Measurements from ENCODE around the gene STK35.

STK35 gene

DNA sequence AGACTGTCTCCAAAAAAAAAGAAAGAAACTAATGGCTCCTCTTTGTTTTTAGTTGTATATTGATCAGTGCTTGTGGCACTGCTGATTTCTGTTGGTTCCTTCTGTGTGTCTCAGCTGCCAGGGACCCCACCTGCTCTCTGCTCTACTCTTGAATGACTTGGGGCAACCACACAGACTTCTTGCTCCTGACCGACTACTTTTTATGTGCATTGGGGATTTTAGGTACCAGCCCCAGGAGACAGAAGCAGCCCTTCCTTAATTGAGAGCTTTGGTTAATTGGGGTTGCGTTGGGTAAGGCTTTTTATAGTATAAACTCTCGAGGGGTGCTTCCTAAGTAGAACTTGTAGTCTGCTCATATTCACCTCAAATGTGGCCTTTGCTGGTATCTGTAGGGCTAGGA, 6.9 kb downstream of the STK35 start:
- no peak for DNase-seq (ENCODE audit: low read depth)

DNA sequence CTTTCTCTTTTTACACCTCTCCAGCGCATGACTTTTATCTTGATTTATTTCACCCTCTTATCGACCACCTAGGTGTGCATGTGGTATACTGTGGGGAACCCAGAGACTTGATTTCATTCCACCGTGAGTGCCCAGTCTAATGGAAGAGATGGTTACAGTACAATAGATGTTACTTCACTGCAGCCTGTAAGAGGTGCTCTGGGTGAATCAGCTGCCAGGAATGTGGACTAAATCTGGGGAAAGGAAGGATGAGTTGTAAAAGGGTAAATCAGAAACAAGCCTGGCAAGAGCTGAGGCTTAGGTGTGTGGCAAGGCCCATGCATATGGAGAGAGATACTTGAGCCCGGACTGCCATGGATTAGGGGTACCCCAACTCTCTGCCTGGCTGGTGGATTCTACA, 7.4 kb downstream of the STK35 start:
- DNase-seq (ENCODE audit: low read depth), result peak; percentile 29

- DNase-seq (ENCODE audit: low read depth), result no peak
Observed at GRCh38 chr20:2109425-2110210, 8.0 kb downstream of the STK35 start.

- no peak for DNase-seq (ENCODE audit: low read depth)
Observed at GRCh38 chr20:2112910-2113309, 11.3 kb downstream of the STK35 start.

DNA sequence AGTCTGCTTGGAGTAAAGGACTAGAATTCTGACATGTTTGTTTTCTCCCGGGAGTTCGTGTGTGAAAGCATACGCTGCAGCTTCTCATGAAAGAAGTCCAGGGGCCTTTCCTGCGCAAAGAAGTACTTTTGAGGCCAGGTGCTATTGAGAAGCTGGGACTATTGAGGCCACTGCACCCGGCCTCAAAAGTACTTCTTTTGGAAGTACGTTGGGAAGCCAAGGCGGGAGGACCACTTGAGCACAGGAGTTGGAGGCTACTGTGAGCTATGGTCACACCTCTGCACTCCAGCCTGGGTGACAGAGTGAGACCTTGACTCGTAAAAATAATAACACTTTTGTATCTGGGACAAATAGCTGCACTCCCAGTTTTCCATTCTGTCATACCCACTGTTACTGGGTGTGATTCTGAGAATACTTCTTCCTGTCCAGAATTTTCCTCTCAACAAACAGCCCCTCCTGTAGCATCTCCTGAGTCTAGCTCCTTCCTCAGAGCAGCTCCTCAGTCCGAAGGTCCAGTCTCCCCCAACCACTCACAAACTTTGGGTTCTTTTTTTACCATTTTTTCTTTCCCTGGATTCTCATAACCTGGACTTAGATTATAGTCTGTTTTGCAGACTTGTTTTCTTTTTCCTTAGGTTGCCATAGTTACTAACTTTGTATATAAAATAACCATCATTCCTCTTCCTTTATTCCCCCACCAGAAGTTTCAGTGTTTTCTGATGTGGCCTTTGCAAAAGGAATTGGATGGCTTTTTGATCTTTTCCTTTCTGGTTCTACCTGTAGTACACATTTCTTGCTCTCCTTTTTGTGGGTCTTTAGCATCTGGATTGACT, 12.7 kb downstream of the STK35 start:
- no peak for DNase-seq (ENCODE audit: low read depth)

GRCh38 chr20:2114990-2115681, 13.5 kb downstream of the STK35 start:
- DNase-seq (ENCODE audit: low read depth), result no peak

- no peak for DNase-seq (ENCODE audit: low read depth)
Observed at GRCh38 chr20:2116170-2116940, 14.7 kb downstream of the STK35 start.

DNA sequence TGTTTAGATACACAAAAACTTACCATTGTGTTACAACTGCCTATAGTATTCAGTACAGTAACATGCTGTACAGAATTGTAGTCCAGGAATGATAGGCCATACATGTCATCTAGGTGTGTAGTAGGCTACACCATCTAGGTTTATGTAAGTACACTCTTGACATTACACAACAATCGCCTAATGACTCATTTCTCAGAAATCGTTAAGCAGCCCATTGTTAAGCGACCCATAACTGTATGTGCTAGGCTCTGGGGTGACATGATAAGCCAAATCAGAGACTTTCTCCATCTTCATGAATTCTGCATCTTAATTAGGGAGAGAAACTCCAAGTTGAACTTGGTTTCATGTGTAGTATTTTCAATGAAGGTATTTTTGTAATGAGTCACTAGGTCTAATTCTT, 17.2 kb downstream of the STK35 start:
- no peak for DNase-seq (ENCODE audit: low read depth)

DNA sequence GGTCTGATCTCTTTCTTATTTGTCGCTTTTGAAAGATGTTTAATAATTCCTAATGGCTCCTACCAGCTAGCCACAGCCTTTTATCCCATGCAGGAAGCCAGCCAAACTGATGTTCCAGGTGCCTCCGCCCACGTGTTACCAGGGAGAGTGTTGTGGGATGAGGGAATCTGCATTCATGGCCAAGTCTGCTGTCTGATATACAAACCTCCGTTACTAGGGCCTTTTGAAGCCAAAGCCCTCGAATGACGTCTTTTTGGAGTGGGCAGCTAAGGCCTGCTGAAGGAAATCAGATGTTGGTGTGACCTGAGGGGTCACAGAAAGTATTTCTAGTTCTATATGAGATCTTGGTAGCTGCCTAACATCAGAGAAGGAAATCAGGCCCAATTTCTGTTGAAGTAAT, 21.3 kb downstream of the STK35 start:
- DNase-seq (ENCODE audit: low read depth), result no peak

- DNase-seq (ENCODE audit: low read depth), result no peak
Observed at GRCh38 chr20:2123720-2124119, 22.1 kb downstream of the STK35 start.

DNA sequence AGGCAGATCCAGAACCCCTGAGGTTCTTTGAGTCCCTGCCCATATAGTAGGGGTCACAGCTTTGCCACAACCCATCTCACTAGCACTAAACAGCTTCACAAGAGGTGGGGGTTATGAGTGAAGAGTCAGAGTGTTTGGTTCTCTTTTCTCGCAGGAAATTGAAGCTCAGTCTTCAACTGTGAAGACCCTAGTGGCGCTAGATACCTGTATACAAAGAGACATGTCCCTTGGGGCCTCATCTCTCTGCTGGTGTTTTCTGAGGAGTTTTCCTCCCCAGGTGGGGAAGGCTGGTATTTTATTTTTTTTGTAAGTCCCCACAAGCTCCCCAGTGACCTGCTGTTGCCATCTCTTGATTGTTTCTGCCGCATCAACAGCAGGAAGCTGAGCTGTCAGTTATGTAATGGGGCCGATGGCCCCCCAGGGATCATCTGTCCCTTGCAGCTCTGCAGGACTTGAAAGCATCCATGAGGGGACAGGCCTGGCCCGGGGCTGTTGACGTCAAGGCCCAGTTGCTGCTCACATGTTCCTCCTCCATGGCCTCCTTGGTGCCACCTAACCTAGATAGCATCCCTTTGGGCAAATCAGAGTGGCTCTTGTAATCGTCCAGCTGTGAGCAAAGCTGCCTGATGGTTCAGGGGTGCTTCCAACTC, 23.1 kb downstream of the STK35 start:
- DNase-seq (ENCODE audit: low read depth), result no peak

- no peak for DNase-seq (ENCODE audit: low read depth)
Observed at GRCh38 chr20:2125474-2126112, 24.0 kb downstream of the STK35 start.

DNA sequence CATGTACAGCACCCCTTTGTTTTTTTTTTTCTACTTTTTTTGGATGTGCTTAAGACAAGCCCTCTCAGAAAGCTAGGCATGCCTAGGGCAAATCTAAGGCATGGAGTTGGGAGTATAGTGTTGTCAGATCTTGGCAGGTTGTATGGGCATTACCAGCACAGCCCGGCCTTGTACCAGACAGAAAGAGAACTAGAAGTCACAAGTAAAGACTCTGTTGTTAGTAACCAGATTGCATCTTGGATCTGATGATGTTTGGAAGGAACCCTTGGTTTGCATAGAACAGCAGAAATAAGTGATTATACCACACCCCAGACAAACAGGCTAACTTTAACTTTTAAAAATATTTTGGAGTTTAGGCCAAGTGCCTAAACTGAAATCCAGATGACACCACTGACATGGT, 25.6 kb downstream of the STK35 start:
- DNase-seq (ENCODE audit: low read depth), result no peak

DNA sequence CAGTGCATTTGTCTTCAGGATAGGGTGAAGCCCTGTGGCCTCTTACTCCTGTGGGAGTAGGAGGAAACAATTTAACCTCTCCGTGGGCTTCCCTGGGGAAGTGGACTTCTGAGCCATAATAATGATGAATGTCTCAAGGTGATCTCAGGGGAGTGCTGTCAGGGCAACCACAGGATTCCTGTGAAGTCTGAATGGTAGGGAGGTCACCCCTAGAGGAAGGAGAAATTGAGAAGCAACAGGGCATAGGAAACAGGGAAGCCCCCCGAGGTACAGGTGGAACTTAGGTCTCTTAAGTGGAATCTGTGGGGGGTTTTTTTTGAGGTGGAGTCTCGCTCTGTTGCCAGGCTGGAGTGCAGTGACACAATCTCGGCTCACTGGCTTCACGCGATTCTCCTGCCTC, 26.9 kb downstream of the STK35 start:
- no peak for DNase-seq (ENCODE audit: low read depth)

GRCh38 chr20:2130062-2130591, 28.5 kb downstream of the STK35 start:
- DNase-seq (ENCODE audit: low read depth), result no peak

GRCh38 chr20:2130683-2131082, 29.1 kb downstream of the STK35 start:
- no peak for DNase-seq (ENCODE audit: low read depth)

DNA sequence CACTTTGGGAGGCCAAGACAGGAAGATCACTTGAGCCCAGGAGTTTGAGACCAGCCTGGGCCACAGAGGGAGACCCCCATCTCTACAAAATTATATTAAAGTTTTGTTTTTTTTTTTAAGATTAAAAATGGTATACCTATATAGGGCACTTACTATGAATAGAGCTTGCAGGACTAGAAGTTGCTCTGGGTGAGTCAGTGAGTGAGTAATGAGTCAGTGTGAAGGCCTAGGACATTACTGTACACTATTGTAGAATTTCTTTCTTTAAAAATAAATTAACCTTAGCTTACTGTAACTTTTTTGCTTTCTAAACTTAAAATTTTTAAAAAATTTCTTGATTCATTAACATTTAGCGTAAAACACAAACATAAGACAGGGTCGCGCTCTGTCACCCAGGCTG, 29.7 kb downstream of the STK35 start:
- no peak for DNase-seq (ENCODE audit: low read depth)

GRCh38 chr20:2132461-2132901, 30.9 kb downstream of the STK35 start:
- DNase-seq (ENCODE audit: low read depth), result no peak

GRCh38 chr20:2133318-2134183, 31.9 kb downstream of the STK35 start:
- no peak for DNase-seq (ENCODE audit: low read depth)

- no peak for DNase-seq (ENCODE audit: low read depth)
Observed at GRCh38 chr20:2135013-2135412, 33.4 kb downstream of the STK35 start.

Measured in HS-27A (cell line).